Thyroid gland (tissue), 4 donors: ENCODE results near the gene ZNF692. TPM values are rescaled to one million over a fixed set of nuclear protein-coding genes. Genes with fewer than 3 reads are reported as not detected.
A peak's percentile ranks its signal among the peaks of the same experiment; 100 is the strongest.

ENCODE experiments used
- DNase-seq, 2 donors: peaks; one replicate each; pipeline ENCODE4 v3.0.0-alpha.2; 2019
- H3K27ac ChIP-seq, 3 donors: fragments of 200-600 bp; sonication (generic); 1 replicate in 2 of 3; 2 replicates in 1 of 3; pipeline ENCODE4 v1.5.1; 2016 to 2019; ENCODE audit warnings: mild to moderate bottlenecking in 1 of 3, moderate library complexity in 1 of 3
- H3K27me3 ChIP-seq: fragments of 200-600 bp; sonication (generic); one replicate; pipeline ENCODE4 v1.5.1; 2019
- H3K36me3 ChIP-seq, 2 donors: fragments of 200-600 bp; sonication (generic); one replicate each; pipeline ENCODE4 v1.5.1; 2016 to 2019
- H3K4me1 ChIP-seq, 2 donors: fragments of 200-600 bp; sonication (generic); one replicate each; pipeline ENCODE4 v1.5.1; 2017 to 2019
- H3K4me3 ChIP-seq, 3 donors: fragments of 200-600 bp; sonication (generic); replicated peaks in 1 of 3; 1 replicate in 2 of 3; 2 replicates in 1 of 3; pipeline ENCODE4 v1.5.1; 2016; ENCODE audit warnings: mild to moderate bottlenecking in 1 of 3
- H3K9me3 ChIP-seq: fragments of 200-600 bp; sonication (generic); one replicate; pipeline ENCODE4 v1.5.1; 2017
- CTCF ChIP-seq, 6 experiments: fragments of 200-600 bp in 3 of 6; fragments of 450-650 bp in 3 of 6; sonication (generic) in 3 of 6; IDR thresholded peaks; one replicate each; pipeline ENCODE4 v1.5.1; 2016 to 2019; ENCODE audit warnings: antibody characterized with exemption in 6 of 6, mild to moderate bottlenecking in 2 of 6, inconsistent platforms in 1 of 6, moderate library complexity in 1 of 6
- POLR2A ChIP-seq, 2 donors: fragments of 450-650 bp; IDR thresholded peaks; one replicate each; pipeline ENCODE4 v1.6.1; 2017; ENCODE audit warnings: antibody characterized with exemption in 2 of 2, mild to moderate bottlenecking in 2 of 2, moderate library complexity in 1 of 2
- WGBS, 2 donors: methylation state at CpG; one replicate each; pipeline ENCODE4 v1.1.5; 2017; 5-methylcytosine and 5-hydroxymethylcytosine counted together
- intact Hi-C: fragments of 100-400 bp; cut with DNase I; formaldehyde crosslinking; loops from one replicate; pipeline ENCODE4 v1.15.1; 2023
- total RNA-seq, 4 donors: library from RNA; depleted of rRNA; stranded (reverse); fragments of >200 nt; gene quantifications; one replicate each; pipeline ENCODE4 v1.2.3, GENCODE V29; 2016

ZNF692 gene
- total RNA-seq, 4 donors from 2014 or later: 17.2 to 59.7 (median 34.1) TPM

GRCh38 chr1:248843687-248844086 lies 15.2 kb downstream of the ZNF692 start:
- H3K4me3 ChIP-seq: no peak overlapping the region

GRCh38 chr1:248842781-248843331 lies 16.0 kb downstream of the ZNF692 start:
- peak; percentile 34 for DNase-seq
- 83 to 87% methylated on average over 6 to 8 of the region's 8 CpGs for WGBS, 2 donors
- Histone ChIP-seq H3K4me3 (no peak overlapping the region), H3K36me3 (peaks cover 31 to 34% of the 10 kb centered on the region in 2 donors), H3K27ac (peak overlapping the region in 1 of 3 donors; percentile 47), H3K4me1 (peaks cover 31 to 41% of the 10 kb centered on the region in 2 donors), H3K27me3 (no peaks in the 10 kb centered on the region), H3K9me3 (no peaks in the 10 kb centered on the region)
- intact Hi-C loops: no loop called here
- TF ChIP-seq POLR2A (IDR thresholded peaks at IDR 0.05): no peak
- TF ChIP-seq CTCF (IDR thresholded peaks at IDR 0.05): no peak

More at GRCh38 chr1:248843687-248844086, 15.2 kb downstream of the ZNF692 start:
- WGBS, 2 donors: 79 to 81% methylated on average over 3 of the region's 3 CpGs
- no peaks in the 10 kb centered on the region for H3K27me3 ChIP-seq
- peaks cover 39 to 41% of the 10 kb centered on the region in 2 donors for H3K36me3 ChIP-seq
- intact Hi-C loops: no loop called here
- no peaks in the 10 kb centered on the region for H3K9me3 ChIP-seq
- peak overlapping the region in 1 of 3 donors; percentile 47 for H3K27ac ChIP-seq
- peak; percentile 36 to 65 for DNase-seq
- peaks cover 31 to 41% of the 10 kb centered on the region in 2 donors for H3K4me1 ChIP-seq
- TF ChIP-seq CTCF (IDR thresholded peaks at IDR 0.05) (no peak), POLR2A (IDR thresholded peaks at IDR 0.05) (no peak)

GRCh38 chr1:248841702-248842395 lies 17.0 kb downstream of the ZNF692 start:
- intact Hi-C loops: no loop called here
- DNase-seq: peak; percentile 54 to 64
- Histone ChIP-seq H3K4me1 (peaks cover 31 to 47% of the 10 kb centered on the region in 2 donors), H3K27ac (peak overlapping the region in 2 of 3 donors; percentile 33 to 47), H3K4me3 (no peak overlapping the region), H3K9me3 (no peaks in the 10 kb centered on the region), H3K27me3 (no peaks in the 10 kb centered on the region), H3K36me3 (peaks cover 22 to 23% of the 10 kb centered on the region in 2 donors)
- WGBS, 2 donors: 36 to 48% methylated on average over 12 of the region's 12 CpGs
- peak in 5 of 6 experiments; percentile 16 to 59 (median 45) for TF ChIP-seq CTCF (IDR thresholded peaks at IDR 0.05)
- TF ChIP-seq POLR2A (IDR thresholded peaks at IDR 0.05): no peak

- Histone ChIP-seq H3K27me3 (no peaks in the 10 kb centered on the region), H3K4me3 (no peak overlapping the region), H3K36me3 (peaks cover 14 to 15% of the 10 kb centered on the region in 2 donors), H3K4me1 (peaks cover 31 to 47% of the 10 kb centered on the region in 2 donors), H3K9me3 (no peaks in the 10 kb centered on the region), H3K27ac (no peak overlapping the region)
- DNase-seq: no peak
- WGBS, 2 donors: 61 to 80% methylated on average over 4 of the region's 4 CpGs
- no peak for TF ChIP-seq POLR2A (IDR thresholded peaks at IDR 0.05)
- TF ChIP-seq CTCF (IDR thresholded peaks at IDR 0.05): no peak
- intact Hi-C loops: no loop called here
These were observed 17.9 kb downstream of the ZNF692 start for GRCh38 chr1:248840946-248841345.

GRCh38 chr1:248839168-248839555 lies 19.7 kb downstream of the ZNF692 start:
- no peaks in the 10 kb centered on the region for H3K27me3 ChIP-seq
- H3K4me3 ChIP-seq: peak overlapping the region in 2 of 3 donors; percentile 86 to 94
- WGBS, 2 donors: 17 to 19% methylated on average over 9 to 10 of the region's 10 CpGs
- peak overlapping the region; percentile 100 for H3K27ac ChIP-seq
- no peak for TF ChIP-seq CTCF (IDR thresholded peaks at IDR 0.05)
- TF ChIP-seq POLR2A (IDR thresholded peaks at IDR 0.05): no peak
- no peak for DNase-seq
- H3K9me3 ChIP-seq: no peaks in the 10 kb centered on the region
- intact Hi-C loops: no loop called here
- no peaks in the 10 kb centered on the region for H3K36me3 ChIP-seq
- peaks cover 31 to 47% of the 10 kb centered on the region in 2 donors for H3K4me1 ChIP-seq
